ENCODE measurements around the gene ZSCAN12. TPM values are rescaled to one million over a fixed set of nuclear protein-coding genes. Genes with fewer than 3 reads are reported as not detected.

Gene ZSCAN12
- total RNA-seq (2016; rRNA removed; fragmentation: Illumina TruSeq; extraction: Trizol) = 8.9 and 9.8 TPM in 2 replicates
- total RNA-seq (2016; cell fraction: cytosol; rRNA removed; fragmentation: Illumina TruSeq; extraction: Trizol; ENCODE audit: low read depth) = 1.8 and 2.1 TPM in 2 replicates
- 9.2 and 10.2 TPM in 2 replicates for total RNA-seq (2016; cell fraction: insoluble cytoplasmic fraction; rRNA removed; fragmentation: Illumina TruSeq; extraction: Trizol)
- 5.2 and 6.9 TPM in 2 replicates for total RNA-seq (2016; cell fraction: membrane; rRNA removed; fragmentation: Illumina TruSeq; extraction: Trizol)
- total RNA-seq (2016; cell fraction: nucleus; rRNA removed; fragmentation: Illumina TruSeq; extraction: Trizol) = 13.4 and 13.6 TPM in 2 replicates
- 2.6 and 2.8 TPM in 2 replicates for polyA plus RNA-seq (2011; rRNA removed)
- 1.2 and 1.8 TPM in 2 replicates for polyA plus RNA-seq (2011; cell fraction: cytosol; rRNA removed)
- 2.9 and 3.3 TPM in 2 replicates for polyA plus RNA-seq (2011; cell fraction: nucleus; rRNA removed)
- polyA plus RNA-seq (2012) = 3.1 and 3.4 TPM in 2 replicates
- polyA plus RNA-seq (2016; cell fraction: cytosol; fragmentation: Illumina TruSeq; extraction: Trizol; ENCODE audit: low read depth) = 0.46 and 0.64 TPM in 2 replicates
- 5.0 and 5.2 TPM in 2 replicates for polyA plus RNA-seq (2016; cell fraction: insoluble cytoplasmic fraction; fragmentation: Illumina TruSeq; extraction: Trizol; ENCODE audit: low read depth)
- polyA plus RNA-seq (2016; cell fraction: membrane; fragmentation: Illumina TruSeq; extraction: Trizol; ENCODE audit: low read depth) = 1.5 and 1.6 TPM in 2 replicates
- polyA plus RNA-seq (2016; cell fraction: nucleus; fragmentation: Illumina TruSeq; extraction: Trizol; ENCODE audit: insufficient read depth, low read depth) = 9.9 and 11.0 TPM in 2 replicates
- 2.4 and 4.9 TPM in 2 replicates for polyA minus RNA-seq (2011; rRNA and poly(A)+ RNA removed; ENCODE audit: low replicate concordance)
- polyA minus RNA-seq (2011; cell fraction: cytosol; rRNA and poly(A)+ RNA removed) = 1.5 and 2.7 TPM in 2 replicates
- polyA minus RNA-seq (2011; cell fraction: nucleus; rRNA and poly(A)+ RNA removed) = 21.4 and 24.7 TPM in 2 replicates
- Bru-seq, nascent RNA = percentile 90 among the genes with signal in this experiment
- BruChase-seq, experiment 1, labeled RNA remaining after a 6-hour chase = percentile 65 among the genes with signal in this experiment
- percentile 76 among the genes with signal in this experiment for BruChase-seq, experiment 2, labeled RNA remaining after a 2-hour chase
- long read RNA-seq, experiment 1 = 0 reads
- long read RNA-seq, experiment 2, partial matches to known transcripts = 1 of 11 reads
- long read RNA-seq, experiment 2, other reads (novel, unspliced or antisense) = 9 of 11 reads

- ATAC-seq (peak; percentile 98), DNase-seq (ENCODE audit: low spot score) (peak; percentile 86), FAIRE-seq (peak; percentile 73)
- ChIA-PET POLR2A (interaction anchor here (0.7 to 1.6 kb wide), 8 partner anchors 16 to 275 kb away, joined by 3 to 21 read pairs (median 6); partner anchors contain the start of genes ZKSCAN3, ZKSCAN8 and ZSCAN16), CTCF (ENCODE audit: low intra/inter-chr PET ratio, low total read pairs) (interaction anchor here (1.4 kb wide), 1 partner anchor 143 kb away, joined by 4 read pairs; no protein-coding TSS in a partner anchor)
- Histone ChIP-seq H2AFZ (ENCODE audit: low read length) (peak within 1 kb of the TSS; percentile 97), H3K9ac (ENCODE audit: insufficient read depth, low read depth, low read length) (peak within 1 kb of the TSS; percentile 96), H3K4me1 (ENCODE audit: insufficient read depth, low read length) (peaks cover 49% of the 10 kb centered on the region), H3K79me2 (ENCODE audit: insufficient read depth, low read length) (peaks cover 30% of the 10 kb centered on the region), H3K4me2 (ENCODE audit: low read depth, low read length) (peak within 1 kb of the TSS; percentile 73), H3K27ac (ENCODE audit: extremely low read length, insufficient read depth, low read length) (peak within 1 kb of the TSS; percentile 68), H3K36me3 (replicated peaks in 1 of 2; ENCODE audit: control insufficient read depth in 1 of 2, insufficient read depth in 2 of 2, low read length in 2 of 2) (peaks cover 2 to 18% of the 10 kb centered on the region in 2 experiments; a peak in 3 of 5 replicates), H3K27me3 (ENCODE audit: control insufficient read depth in 1 of 2, insufficient read depth in 2 of 2, low read length in 2 of 2) (no peaks in the 10 kb centered on the region; a peak in 1 of 5 replicates), H3K4me3 (replicated peaks in 1 of 3; ENCODE audit: insufficient read depth in 1 of 3, low read depth in 2 of 3, low read length in 3 of 3) (peak within 1 kb of the TSS; percentile 82 to 99 (median 94)), H3K9me3 (ENCODE audit: low read length) (no peaks in the 10 kb centered on the region), H4K20me1 (ENCODE audit: insufficient read depth, low read length) (no peaks in the 10 kb centered on the region)
- in situ Hi-C loops (cut with HindIII; ENCODE audit: extremely low pct_ligation_motif_present, low pct_unique_long_range_greater_than_20kb) (loop anchor here (10.0 kb wide), 1 partner anchor 285 kb away; no protein-coding TSS in a partner anchor), intact Hi-C loops (cut with micrococcal nuclease; ENCODE audit: unreplicated experiment) (loop anchor here (1.0 to 5.0 kb wide), 5 partner anchors 16 to 263 kb away; partner anchors contain the start of gene ZSCAN26)
- WGBS (ENCODE audit: low lambda C conversion rate) = under 1% methylated on average over 33 of the region's 49 CpGs
- BruUV-seq (replicated peaks) = TSS peak; percentile 77
- TF ChIP-seq ZNF790 (CRISPR knock-in tag; IDR thresholded peaks at IDR 0.05; ENCODE audit: borderline replicate concordance) = no peak
- TF ChIP-seq NFIC (IDR thresholded peaks at IDR 0.05; ENCODE audit: low read length) = peak; percentile 40; the same call in 1 of the 2 replicates
- peak; percentile 97 for TF ChIP-seq ZNF710 (CRISPR knock-in tag; IDR thresholded peaks at IDR 0.05; ENCODE audit: borderline replicate concordance)
- 0 out of 2 replicates have a peak, but pooled peaks have one; percentile 33 for TF ChIP-seq HMG20A (CRISPR knock-in tag; IDR thresholded peaks at IDR 0.05; ENCODE audit: borderline replicate concordance)
- TF ChIP-seq ZBTB7B (CRISPR knock-in tag; IDR thresholded peaks at IDR 0.05) = peak; percentile 98
- no peak for TF ChIP-seq ZNF713 (CRISPR knock-in tag; IDR thresholded peaks at IDR 0.05)
- peak; percentile 99 for TF ChIP-seq YEATS2 (CRISPR knock-in tag; IDR thresholded peaks at IDR 0.05; ENCODE audit: borderline replicate concordance)
- TF ChIP-seq ZNF570 (CRISPR knock-in tag; IDR thresholded peaks at IDR 0.05; ENCODE audit: borderline replicate concordance) = peak; percentile 84; the same call in 1 of the 2 replicates
- TF ChIP-seq GATAD2A (CRISPR knock-in tag; IDR thresholded peaks at IDR 0.05) = peak; percentile 87
- peak; percentile 31; the same call in 1 of the 2 replicates for TF ChIP-seq FOSL1 (CRISPR knock-in tag; IDR thresholded peaks at IDR 0.05; ENCODE audit: borderline replicate concordance)
- peak; percentile 89 for TF ChIP-seq ZNF331 (CRISPR knock-in tag; IDR thresholded peaks at IDR 0.05)
- no peak for TF ChIP-seq SP1 (IDR thresholded peaks at IDR 0.05)
- TF ChIP-seq SP1 (CRISPR knock-in tag; IDR thresholded peaks at IDR 0.05) = peak; percentile 62; the same call in 1 of the 2 replicates
- TF ChIP-seq MXD1 (CRISPR knock-in tag; IDR thresholded peaks at IDR 0.05) = peak; percentile 96
- peak; percentile 96 for TF ChIP-seq SRSF1 (optimal IDR thresholded peaks at IDR 0.05; ENCODE audit: low read depth, low read length)
Observed at GRCh38 chr6:28399350-28400121, at the start of gene ZSCAN12. Gene ZSCAN12 (minus strand): TSS chr6:28399747. CDS start chr6:28398405, 1,342 bp downstream.

All from HepG2 (cell line).